ENCODE data around the gene PRODH2. TPM values are rescaled to one million over a fixed set of nuclear protein-coding genes. Genes with fewer than 3 reads are reported as not detected.

PRODH2 gene
- polyA plus RNA-seq, 3 donors from 2014 or later = not detected

GRCh38 chr19:35786299-35787160, 26.1 kb downstream of the PRODH2 start:
- Mint-ChIP-seq H3K9me3 (no peaks in the 10 kb centered on the region), H3K4me3 (no peak overlapping the region), H3K27me3 (ENCODE audit: low read depth in 3 of 3) (no peaks in the 10 kb centered on the region), H3K4me1 (peaks cover 6 to 10% of the 10 kb centered on the region in 2 donors), H3K36me3 (peaks cover 0 to 6% (median 1%) of the 10 kb centered on the region in 3 donors), H3K27ac (no peak overlapping the region)
- no peak for DNase-seq

- H3K9me3 Mint-ChIP-seq = no peaks in the 10 kb centered on the region
- peaks cover 6 to 10% of the 10 kb centered on the region in 2 donors for H3K4me1 Mint-ChIP-seq
- H3K27ac Mint-ChIP-seq = no peak overlapping the region
- H3K36me3 Mint-ChIP-seq = peaks cover 0 to 6% (median 6%) of the 10 kb centered on the region in 3 donors
- H3K27me3 Mint-ChIP-seq (ENCODE audit: low read depth in 3 of 3) = peaks cover 0 to 1% (median 0%) of the 10 kb centered on the region in 3 donors
- DNase-seq = no peak
- H3K4me3 Mint-ChIP-seq = no peak overlapping the region
These were observed 27.4 kb downstream of the PRODH2 start for GRCh38 chr19:35785339-35785627.

GRCh38 chr19:35784503-35785338, 27.9 kb downstream of the PRODH2 start:
- H3K9me3 Mint-ChIP-seq = no peaks in the 10 kb centered on the region
- no peak overlapping the region for H3K27ac Mint-ChIP-seq
- no peak for DNase-seq
- H3K27me3 Mint-ChIP-seq (ENCODE audit: low read depth in 3 of 3) = peaks cover 0 to 1% (median 0%) of the 10 kb centered on the region in 3 donors
- no peak overlapping the region for H3K4me3 Mint-ChIP-seq
- peaks cover 6 to 10% of the 10 kb centered on the region in 2 donors for H3K4me1 Mint-ChIP-seq
- peaks cover 0 to 6% (median 6%) of the 10 kb centered on the region in 3 donors for H3K36me3 Mint-ChIP-seq

GRCh38 chr19:35783469-35784434, 28.9 kb downstream of the PRODH2 start:
- no peak for DNase-seq
- H3K4me1 Mint-ChIP-seq = peaks cover 6 to 10% of the 10 kb centered on the region in 2 donors
- H3K27me3 Mint-ChIP-seq (ENCODE audit: low read depth in 3 of 3) = peaks cover 0 to 1% (median 0%) of the 10 kb centered on the region in 3 donors
- H3K9me3 Mint-ChIP-seq = no peaks in the 10 kb centered on the region
- peak overlapping the region in 1 of 6 donors; percentile 29 for H3K27ac Mint-ChIP-seq
- H3K36me3 Mint-ChIP-seq = peaks cover 0 to 10% (median 9%) of the 10 kb centered on the region in 3 donors
- H3K4me3 Mint-ChIP-seq = no peak overlapping the region

GRCh38 chr19:35782589-35782988, 30.1 kb downstream of the PRODH2 start:
- peaks cover 0 to 4% (median 0%) of the 10 kb centered on the region in 3 donors for H3K27me3 Mint-ChIP-seq (ENCODE audit: low read depth in 3 of 3)
- DNase-seq = no peak
- H3K4me1 Mint-ChIP-seq = peaks cover 6 to 10% of the 10 kb centered on the region in 2 donors
- H3K27ac Mint-ChIP-seq = no peak overlapping the region
- H3K36me3 Mint-ChIP-seq = peaks cover 0 to 10% (median 9%) of the 10 kb centered on the region in 3 donors
- H3K9me3 Mint-ChIP-seq = no peaks in the 10 kb centered on the region
- no peak overlapping the region for H3K4me3 Mint-ChIP-seq

- Mint-ChIP-seq H3K4me3 (no peak overlapping the region), H3K9me3 (no peaks in the 10 kb centered on the region), H3K27ac (peak overlapping the region in 1 of 6 donors; percentile 35), H3K4me1 (peaks cover 10% of the 10 kb centered on the region in 2 donors), H3K27me3 (ENCODE audit: low read depth in 3 of 3) (peaks cover 0 to 4% (median 0%) of the 10 kb centered on the region in 3 donors), H3K36me3 (peaks cover 0 to 10% (median 9%) of the 10 kb centered on the region in 3 donors)
- no peak for DNase-seq
These were observed 31.0 kb downstream of the PRODH2 start for GRCh38 chr19:35781650-35782049.

- H3K4me3 Mint-ChIP-seq = no peak overlapping the region
These were observed 31.9 kb downstream of the PRODH2 start for GRCh38 chr19:35780717-35781116.

GRCh38 chr19:35780058-35780457, 32.6 kb downstream of the PRODH2 start:
- H3K4me3 Mint-ChIP-seq = no peak overlapping the region
- H3K27ac Mint-ChIP-seq = no peak overlapping the region
- H3K9me3 Mint-ChIP-seq = no peaks in the 10 kb centered on the region
- peaks cover 0 to 10% (median 9%) of the 10 kb centered on the region in 3 donors for H3K36me3 Mint-ChIP-seq
- H3K27me3 Mint-ChIP-seq (ENCODE audit: low read depth in 3 of 3) = peaks cover 0 to 4% (median 0%) of the 10 kb centered on the region in 3 donors
- DNase-seq = no peak
- H3K4me1 Mint-ChIP-seq = peaks cover 13 to 21% of the 10 kb centered on the region in 2 donors

More at GRCh38 chr19:35780717-35781116, 31.9 kb downstream of the PRODH2 start:
- H3K27me3 Mint-ChIP-seq (ENCODE audit: low read depth in 3 of 3) = peaks cover 0 to 4% (median 0%) of the 10 kb centered on the region in 3 donors
- H3K27ac Mint-ChIP-seq = no peak overlapping the region
- DNase-seq = no peak
- H3K36me3 Mint-ChIP-seq = peaks cover 0 to 10% (median 9%) of the 10 kb centered on the region in 3 donors
- no peaks in the 10 kb centered on the region for H3K9me3 Mint-ChIP-seq
- H3K4me1 Mint-ChIP-seq = peaks cover 10 to 19% of the 10 kb centered on the region in 2 donors

- H3K4me1 Mint-ChIP-seq = peaks cover 23 to 29% of the 10 kb centered on the region in 2 donors
- no peak for DNase-seq
- H3K27me3 Mint-ChIP-seq (ENCODE audit: low read depth in 3 of 3) = peaks cover 0 to 4% (median 4%) of the 10 kb centered on the region in 3 donors
- H3K27ac Mint-ChIP-seq = no peak overlapping the region
- no peaks in the 10 kb centered on the region for H3K9me3 Mint-ChIP-seq
- peaks cover 0 to 10% (median 9%) of the 10 kb centered on the region in 3 donors for H3K36me3 Mint-ChIP-seq
- no peak overlapping the region for H3K4me3 Mint-ChIP-seq
These were observed 33.6 kb downstream of the PRODH2 start for GRCh38 chr19:35779033-35779432.

- Mint-ChIP-seq H3K27me3 (ENCODE audit: low read depth in 3 of 3) (peaks cover 0 to 4% (median 4%) of the 10 kb centered on the region in 3 donors), H3K9me3 (no peaks in the 10 kb centered on the region), H3K4me3 (peak overlapping the region in 4 of 5 donors; percentile 13 to 61 (median 27)), H3K36me3 (peaks cover 0 to 9% (median 6%) of the 10 kb centered on the region in 3 donors), H3K27ac (no peak overlapping the region), H3K4me1 (peaks cover 16 to 25% of the 10 kb centered on the region in 2 donors)
- DNase-seq = no peak
These were observed 34.7 kb downstream of the PRODH2 start for GRCh38 chr19:35777961-35778360.

GRCh38 chr19:35777086-35777841, 35.4 kb downstream of the PRODH2 start:
- Mint-ChIP-seq H3K27ac (peak overlapping the region in 1 of 6 donors; percentile 28), H3K27me3 (ENCODE audit: low read depth in 3 of 3) (peaks cover 0 to 4% (median 4%) of the 10 kb centered on the region in 3 donors), H3K9me3 (no peaks in the 10 kb centered on the region), H3K4me3 (peak overlapping the region; percentile 27 to 89 (median 58)), H3K36me3 (peaks cover 0 to 9% (median 4%) of the 10 kb centered on the region in 3 donors), H3K4me1 (peaks cover 14 to 25% of the 10 kb centered on the region in 2 donors)
- DNase-seq = no peak

GRCh38 chr19:35776102-35776788, 36.4 kb downstream of the PRODH2 start:
- H3K36me3 Mint-ChIP-seq = peaks cover 0 to 5% (median 4%) of the 10 kb centered on the region in 3 donors
- H3K27me3 Mint-ChIP-seq (ENCODE audit: low read depth in 3 of 3) = peaks cover 0 to 4% (median 2%) of the 10 kb centered on the region in 3 donors
- DNase-seq = no peak
- H3K4me1 Mint-ChIP-seq = peaks cover 14 to 25% of the 10 kb centered on the region in 2 donors
- H3K27ac Mint-ChIP-seq = peak overlapping the region in 3 of 6 donors; percentile 11 to 64 (median 32)
- no peaks in the 10 kb centered on the region for H3K9me3 Mint-ChIP-seq
- H3K4me3 Mint-ChIP-seq = peak overlapping the region; percentile 58 to 89 (median 73)
